Neural progenitor cell (in vitro differentiated cells): ENCODE measurements around the gene CDX2. TPM values are rescaled to one million over a fixed set of nuclear protein-coding genes. Genes with fewer than 3 reads are reported as not detected.
A peak's percentile ranks its signal among the peaks of the same experiment; 100 is the strongest.

Source experiments
- DNase-seq: peaks from one replicate; pipeline ENCODE4 v3.0.0-alpha.2; 2016; ENCODE audit warnings: low spot score
- H2AFZ ChIP-seq: fragments of 200-600 bp; sonication (generic); replicated peaks from 2 replicates; pipeline ENCODE4 v1.6.1; 2016; ENCODE audit warnings: antibody characterized with exemption
- H3F3A ChIP-seq: fragments of 200-600 bp; sonication (generic); 2 replicates; pipeline ENCODE4 v1.6.1; 2016; ENCODE audit warnings: antibody characterized with exemption, low read depth
- H3K27ac ChIP-seq: fragments of 200-600 bp; sonication (generic); 2 replicates; pipeline ENCODE4 v1.5.1; 2016; ENCODE audit warnings: mild to moderate bottlenecking
- H3K27me3 ChIP-seq: fragments of 200-600 bp; sonication (generic); 2 replicates; pipeline ENCODE4 v1.6.1; 2016; ENCODE audit warnings: mild to moderate bottlenecking, moderate library complexity
- H3K36me3 ChIP-seq: fragments of 200-600 bp; sonication (generic); 2 replicates; pipeline ENCODE4 v1.5.1; 2016
- H3K4me1 ChIP-seq: fragments of 200-600 bp; sonication (generic); 2 replicates; pipeline ENCODE4 v1.6.1; 2016; ENCODE audit warnings: mixed run types
- H3K4me2 ChIP-seq: fragments of 200-600 bp; sonication (generic); 2 replicates; pipeline ENCODE4 v1.6.1; 2016
- H3K4me3 ChIP-seq: fragments of 200-600 bp; sonication (generic); 2 replicates; pipeline ENCODE4 v1.5.1; 2016
- H3K79me2 ChIP-seq: fragments of 200-600 bp; sonication (generic); 2 replicates; pipeline ENCODE4 v1.6.1; 2016; ENCODE audit warnings: low read depth
- H3K9ac ChIP-seq: fragments of 200-600 bp; sonication (generic); 2 replicates; pipeline ENCODE4 v1.6.1; 2016
- H3K9me3 ChIP-seq: fragments of 200-600 bp; sonication (generic); 2 replicates; pipeline ENCODE4 v1.5.1; 2016; ENCODE audit warnings: low read depth
- H4K20me1 ChIP-seq: fragments of 200-600 bp; sonication (generic); 2 replicates; pipeline ENCODE4 v1.6.1; 2016; ENCODE audit warnings: low read depth
- H3K27ac Mint-ChIP-seq: 3 replicates; pipeline ENCODE4 v1.8.0; 2021; ENCODE audit warnings: mixed read lengths
- H3K27me3 Mint-ChIP-seq: 2 replicates; pipeline ENCODE4 v1.8.0; 2022; ENCODE audit warnings: low read depth, mild to moderate bottlenecking, inconsistent platforms, moderate library complexity, mixed read lengths; ENCODE audit not compliant: insufficient read depth
- H3K36me3 Mint-ChIP-seq: 3 replicates; pipeline ENCODE4 v1.8.0; 2021; ENCODE audit warnings: mixed read lengths
- H3K4me1 Mint-ChIP-seq: 3 replicates; pipeline ENCODE4 v1.8.0; 2021; ENCODE audit warnings: mixed read lengths
- H3K4me3 Mint-ChIP-seq: 3 replicates; pipeline ENCODE4 v1.8.0; 2021; ENCODE audit warnings: mild to moderate bottlenecking, moderate library complexity, mixed read lengths
- H3K9me3 Mint-ChIP-seq: 3 replicates; pipeline ENCODE4 v1.8.0; 2020; ENCODE audit warnings: mixed read lengths
- CTCF ChIP-seq: fragments of 200-600 bp; sonication (generic); IDR thresholded peaks from 2 replicates; pipeline ENCODE4 v1.5.1; 2017; ENCODE audit warnings: antibody characterized with exemption, mild to moderate bottlenecking
- EZH2 ChIP-seq: fragments of 200-600 bp; sonication (generic); IDR thresholded peaks from 2 replicates; pipeline ENCODE4 v1.6.1; 2017; ENCODE audit warnings: antibody characterized with exemption, mild to moderate bottlenecking, moderate library complexity
- EZH2phosphoT487 ChIP-seq: fragments of 200-600 bp; sonication (generic); IDR thresholded peaks from 2 replicates; pipeline ENCODE4 v1.6.1; 2017; ENCODE audit warnings: antibody characterized with exemption
- total RNA-seq: library from RNA; depleted of rRNA; stranded (reverse); fragments of >200 nt; gene quantifications from 2 replicates; pipeline ENCODE4 v1.2.3, GENCODE V29; 2015; ENCODE audit warnings: low replicate concordance

Gene CDX2
- total RNA-seq, 1 donor from 2014 or later = not detected

GRCh38 chr13:27928805-27929753 is 40.0 kb downstream of the CDX2 start:
- Histone ChIP-seq H3K27me3 (peaks cover 100% of the 10 kb centered on the region), H3K9ac (no peak overlapping the region), H3K36me3 (no peaks in the 10 kb centered on the region), H3K9me3 (no peaks in the 10 kb centered on the region), H3K27ac (no peak overlapping the region), H3K4me2 (no peak overlapping the region), H2AFZ (no peak overlapping the region), H4K20me1 (peaks cover 73% of the 10 kb centered on the region), H3K4me3 (no peak overlapping the region), H3K4me1 (no peaks in the 10 kb centered on the region), H3K79me2 (no peaks in the 10 kb centered on the region), H3F3A (peaks cover 5% of the 10 kb centered on the region)
- no peak for DNase-seq
- H3K27ac Mint-ChIP-seq = no peak overlapping the region
- H3K9me3 Mint-ChIP-seq = peaks cover 7% of the 10 kb centered on the region
- H3K36me3 Mint-ChIP-seq = no peaks in the 10 kb centered on the region
- TF ChIP-seq CTCF = no peak
- peak; percentile 82 for TF ChIP-seq EZH2
- peak; percentile 60 for TF ChIP-seq EZH2phosphoT487
- H3K27me3 Mint-ChIP-seq = peaks cover 82% of the 10 kb centered on the region
- H3K4me3 Mint-ChIP-seq = no peak overlapping the region
- no peaks in the 10 kb centered on the region for H3K4me1 Mint-ChIP-seq

GRCh38 chr13:27928353-27928804 is 40.7 kb downstream of the CDX2 start:
- Histone ChIP-seq H3K36me3 (no peaks in the 10 kb centered on the region), H3K4me2 (no peak overlapping the region), H3K4me1 (no peaks in the 10 kb centered on the region), H3K27me3 (peaks cover 100% of the 10 kb centered on the region), H2AFZ (no peak overlapping the region), H3F3A (no peaks in the 10 kb centered on the region), H3K9me3 (no peaks in the 10 kb centered on the region), H3K27ac (no peak overlapping the region), H3K79me2 (no peaks in the 10 kb centered on the region), H4K20me1 (peaks cover 80% of the 10 kb centered on the region), H3K9ac (no peak overlapping the region), H3K4me3 (no peak overlapping the region)
- Mint-ChIP-seq H3K27me3 (peaks cover 89% of the 10 kb centered on the region), H3K4me1 (no peaks in the 10 kb centered on the region), H3K36me3 (no peaks in the 10 kb centered on the region), H3K27ac (no peak overlapping the region), H3K9me3 (peaks cover 9% of the 10 kb centered on the region), H3K4me3 (no peak overlapping the region)
- TF ChIP-seq EZH2 (peak; percentile 7), CTCF (no peak)
- no peak for DNase-seq

- no peak overlapping the region for H3K9ac ChIP-seq
- H3K27ac ChIP-seq = no peak overlapping the region
- peaks cover 95% of the 10 kb centered on the region for H3K27me3 Mint-ChIP-seq
- H3K4me3 Mint-ChIP-seq = no peak overlapping the region
- TF ChIP-seq CTCF = no peak
- TF ChIP-seq EZH2 = peak; percentile 98
- peak; percentile 98 for TF ChIP-seq EZH2phosphoT487
- H3K79me2 ChIP-seq = no peaks in the 10 kb centered on the region
- H3K27ac Mint-ChIP-seq = no peak overlapping the region
- peaks cover 100% of the 10 kb centered on the region for H3K27me3 ChIP-seq
- no peaks in the 10 kb centered on the region for H3K36me3 ChIP-seq
- no peak overlapping the region for H3K4me2 ChIP-seq
- H3K9me3 Mint-ChIP-seq = peaks cover 9% of the 10 kb centered on the region
- peak; percentile 36 for DNase-seq
- no peaks in the 10 kb centered on the region for H3K9me3 ChIP-seq
- no peaks in the 10 kb centered on the region for H3K4me1 Mint-ChIP-seq
- H4K20me1 ChIP-seq = peaks cover 87% of the 10 kb centered on the region
- H3K4me1 ChIP-seq = no peaks in the 10 kb centered on the region
- H3K4me3 ChIP-seq = no peak overlapping the region
- H2AFZ ChIP-seq = no peak overlapping the region
- H3F3A ChIP-seq = no peaks in the 10 kb centered on the region
- H3K36me3 Mint-ChIP-seq = no peaks in the 10 kb centered on the region
Measured at GRCh38 chr13:27927444-27928352, 41.4 kb downstream of the CDX2 start.
